CD4-positive, alpha-beta memory T cell (primary cell): ENCODE data around the gene MROH9. TPM values are rescaled to one million over a fixed set of nuclear protein-coding genes. Genes with fewer than 3 reads are reported as not detected.

Source experiments
- CTCF ChIA-PET: fragments of 350-600 bp; sonication (Branson Sonifier 250); formaldehyde crosslinking; loops from one replicate; lab custom pipeline; 2021; ENCODE audit warnings: inconsistent platforms; ENCODE audit not compliant: partially characterized antibody; lab: Charles Lee
- POLR2A ChIA-PET: fragments of 350-600 bp; sonication (Branson Sonifier 250); formaldehyde crosslinking; loops from one replicate; lab custom pipeline; 2021; ENCODE audit not compliant: partially characterized antibody; lab: Charles Lee
- DNase-seq, 5 donors: peaks; one replicate each; pipeline versions ENCODE4 v3.0.0 to v3.0.0-alpha.2; 2020 to 2022; ENCODE audit warnings: mixed read lengths in 1 of 5
- H3K27ac ChIP-seq: one replicate; pipeline ENCODE4 v1.7.0; 2013; ENCODE audit warnings: low read depth, low read length
- H3K27me3 ChIP-seq: 2 replicates; pipeline ENCODE4 v1.7.0; 2013; ENCODE audit warnings: mild to moderate bottlenecking, low read length, moderate library complexity; ENCODE audit not compliant: insufficient read depth
- H3K36me3 ChIP-seq: 2 replicates; pipeline ENCODE4 v1.7.0; 2013; ENCODE audit warnings: mild to moderate bottlenecking, low read length, moderate library complexity; ENCODE audit not compliant: insufficient read depth
- H3K4me1 ChIP-seq: 2 replicates; pipeline ENCODE4 v1.7.0; 2013; ENCODE audit warnings: mild to moderate bottlenecking, low read length, moderate library complexity; ENCODE audit not compliant: insufficient read depth
- H3K4me3 ChIP-seq, 2 donors: one replicate each; pipeline ENCODE4 v1.7.0; 2013; ENCODE audit warnings: low read length in 2 of 2, mild to moderate bottlenecking in 1 of 2
- H3K9me3 ChIP-seq, 2 donors: one replicate each; pipeline ENCODE4 v1.7.0; 2013; ENCODE audit warnings: low read length in 2 of 2, control low read depth in 1 of 2; ENCODE audit not compliant: control insufficient read depth in 1 of 2
- H3K27ac Mint-ChIP-seq, 7 donors: one replicate each; pipeline ENCODE4 v1.8.0; 2020 to 2021; ENCODE audit warnings: mixed read lengths in 7 of 7, mild to moderate bottlenecking in 6 of 7, inconsistent platforms in 3 of 7, moderate library complexity in 3 of 7
- H3K27me3 Mint-ChIP-seq, 2 donors: one replicate each; pipeline ENCODE4 v1.8.0; 2020 to 2021; ENCODE audit warnings: mixed read lengths in 2 of 2
- H3K36me3 Mint-ChIP-seq, 2 donors: one replicate each; pipeline ENCODE4 v1.8.0; 2020 to 2021; ENCODE audit warnings: mixed read lengths in 2 of 2, inconsistent platforms in 1 of 2, mild to moderate bottlenecking in 1 of 2
- H3K4me1 Mint-ChIP-seq, 4 donors: one replicate each; pipeline ENCODE4 v1.8.0; 2020 to 2021; ENCODE audit warnings: mixed read lengths in 4 of 4, mild to moderate bottlenecking in 1 of 4
- H3K4me3 Mint-ChIP-seq, 8 donors: one replicate each; pipeline ENCODE4 v1.8.0; 2020 to 2021; ENCODE audit warnings: mixed read lengths in 8 of 8, mild to moderate bottlenecking in 7 of 8, moderate library complexity in 6 of 8, inconsistent platforms in 3 of 8
- H3K9me3 Mint-ChIP-seq, 8 donors: one replicate each; pipeline ENCODE4 v1.8.0; 2020 to 2021; ENCODE audit warnings: mixed read lengths in 8 of 8, mild to moderate bottlenecking in 5 of 8, inconsistent platforms in 3 of 8, moderate library complexity in 1 of 8
- intact Hi-C: fragments of 100-400 bp; cut with micrococcal nuclease; formaldehyde crosslinking; loops from one replicate; pipeline ENCODE4 v1.15.1; 2023
- polyA plus RNA-seq, 2 donors: library from polyadenylated mRNA; unstranded; fragments of 300-500 nt; fragmentation: Illumina TruSeq; gene quantifications; one replicate each; pipeline ENCODE4 v1.2.3, GENCODE V29; 2021
- total RNA-seq, 2 experiments: library from RNA; stranded (reverse); gene quantifications; one replicate each; pipeline ENCODE4 v1.2.3, GENCODE V29; 2021

MROH9 gene
- total RNA-seq (not detected), polyA plus RNA-seq (not detected)

DNA sequence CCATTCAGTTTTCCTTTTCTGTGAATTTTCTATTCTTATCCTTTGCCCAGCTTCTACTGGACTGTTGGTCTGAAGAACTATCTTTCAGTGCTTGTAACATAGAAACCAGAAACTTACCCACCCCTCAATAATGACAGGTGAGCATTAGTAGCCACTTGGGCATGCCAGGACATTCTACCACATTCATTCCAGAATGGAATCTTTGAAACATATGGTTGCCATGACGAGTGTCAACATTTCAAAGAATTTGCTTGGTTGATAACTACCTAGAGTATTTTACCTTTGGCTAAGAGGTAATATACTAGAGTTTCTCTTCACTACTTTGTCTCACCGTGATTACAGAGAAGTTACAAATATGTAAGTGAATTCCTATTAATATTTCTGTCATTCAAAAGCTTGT is at the start of gene MROH9:
TSS of gene MROH9 (plus strand) at position 304 of the 400 bp plus-strand sequence. CDS start 10,023 bp downstream, outside the sequence.
- ChIA-PET CTCF (interaction anchor here (0.7 kb wide), 1 partner anchor 440 kb away, joined by 3 read pairs; no protein-coding TSS in a partner anchor), POLR2A (no interaction called here)
- Histone ChIP-seq H3K27ac (no peak within 1 kb of the TSS), H3K9me3 (no peaks in the 10 kb centered on the region), H3K4me1 (no peaks in the 10 kb centered on the region), H3K4me3 (no peak within 1 kb of the TSS), H3K36me3 (no peaks in the 10 kb centered on the region), H3K27me3 (no peaks in the 10 kb centered on the region)
- H3K27ac Mint-ChIP-seq: no peak within 1 kb of the TSS
- intact Hi-C loops: no loop called here
- no peak for DNase-seq
- peaks cover 0 to 4% (median 0%) of the 10 kb centered on the region in 8 donors for H3K9me3 Mint-ChIP-seq
- H3K27me3 Mint-ChIP-seq: peaks cover 2 to 10% of the 10 kb centered on the region in 2 donors
- H3K4me3 Mint-ChIP-seq: no peak within 1 kb of the TSS
- H3K36me3 Mint-ChIP-seq: no peaks in the 10 kb centered on the region
- H3K4me1 Mint-ChIP-seq: no peaks in the 10 kb centered on the region

GRCh38 chr1:170885551-170885950 is 49.8 kb upstream of the MROH9 start:
- no peak overlapping the region for H3K4me3 ChIP-seq
- no peak overlapping the region for H3K27ac ChIP-seq
- no peaks in the 10 kb centered on the region for H3K4me1 ChIP-seq
- ChIA-PET POLR2A (no interaction called here), CTCF (interaction anchor here (1.1 kb wide), 1 partner anchor 44 kb away, joined by 4 read pairs; no protein-coding TSS in a partner anchor)
- H3K27me3 ChIP-seq: no peaks in the 10 kb centered on the region
- intact Hi-C loops: no loop called here
- Mint-ChIP-seq H3K4me1 (no peaks in the 10 kb centered on the region), H3K36me3 (no peaks in the 10 kb centered on the region), H3K27me3 (peaks cover under 1 to 6% of the 10 kb centered on the region in 2 donors), H3K4me3 (no peak overlapping the region), H3K9me3 (peaks cover 0 to 6% (median 0%) of the 10 kb centered on the region in 8 donors), H3K27ac (no peak overlapping the region)
- H3K9me3 ChIP-seq: no peaks in the 10 kb centered on the region
- H3K36me3 ChIP-seq: no peaks in the 10 kb centered on the region
- DNase-seq: no peak

GRCh38 chr1:170886460-170886859 is 48.9 kb upstream of the MROH9 start:
- H3K4me3 Mint-ChIP-seq: no peak overlapping the region
- DNase-seq: no peak
- CTCF ChIA-PET: interaction anchor here (1.1 kb wide), 1 partner anchor 43 kb away, joined by 4 read pairs; no protein-coding TSS in a partner anchor
- Histone ChIP-seq H3K4me3 (no peak overlapping the region), H3K27ac (no peak overlapping the region), H3K36me3 (no peaks in the 10 kb centered on the region), H3K9me3 (no peaks in the 10 kb centered on the region), H3K4me1 (no peaks in the 10 kb centered on the region), H3K27me3 (no peaks in the 10 kb centered on the region)
- H3K27me3 Mint-ChIP-seq: peaks cover 2 to 6% of the 10 kb centered on the region in 2 donors
- H3K9me3 Mint-ChIP-seq: peaks cover 0 to 6% (median 0%) of the 10 kb centered on the region in 8 donors
- intact Hi-C loops: no loop called here
- POLR2A ChIA-PET: no interaction called here
- no peaks in the 10 kb centered on the region for H3K4me1 Mint-ChIP-seq
- H3K36me3 Mint-ChIP-seq: no peaks in the 10 kb centered on the region
- no peak overlapping the region for H3K27ac Mint-ChIP-seq

DNA sequence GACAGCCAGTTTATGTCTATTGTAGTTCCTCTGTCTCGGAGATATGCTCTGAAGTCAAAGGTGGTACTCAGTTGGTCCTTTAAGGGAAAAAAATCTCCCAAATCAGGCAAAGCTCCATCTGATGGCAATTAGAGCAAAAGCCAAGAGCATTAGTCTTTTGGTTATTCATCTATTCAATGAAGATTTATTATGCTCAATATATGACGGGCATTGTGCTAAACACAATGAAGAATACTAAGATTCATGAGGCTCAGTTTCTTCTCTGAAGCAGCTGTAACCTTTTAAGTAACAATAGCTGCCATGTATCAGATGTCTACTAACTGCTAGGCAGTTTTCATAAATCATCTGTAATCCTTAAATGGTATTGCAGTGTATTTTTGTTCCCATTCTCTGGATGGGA is 47.6 kb upstream of the MROH9 start:
- no peaks in the 10 kb centered on the region for H3K4me1 Mint-ChIP-seq
- no peak overlapping the region for H3K27ac ChIP-seq
- no peak overlapping the region for H3K4me3 Mint-ChIP-seq
- intact Hi-C loops: no loop called here
- ChIA-PET CTCF (no interaction called here), POLR2A (no interaction called here)
- H3K4me1 ChIP-seq: no peaks in the 10 kb centered on the region
- no peak for DNase-seq
- H3K4me3 ChIP-seq: no peak overlapping the region
- H3K36me3 ChIP-seq: no peaks in the 10 kb centered on the region
- H3K9me3 Mint-ChIP-seq: peaks cover 0 to 6% (median 0%) of the 10 kb centered on the region in 8 donors
- H3K36me3 Mint-ChIP-seq: no peaks in the 10 kb centered on the region
- no peaks in the 10 kb centered on the region for H3K9me3 ChIP-seq
- peaks cover 2 to 4% of the 10 kb centered on the region in 2 donors for H3K27me3 Mint-ChIP-seq
- no peak overlapping the region for H3K27ac Mint-ChIP-seq
- no peaks in the 10 kb centered on the region for H3K27me3 ChIP-seq

DNA sequence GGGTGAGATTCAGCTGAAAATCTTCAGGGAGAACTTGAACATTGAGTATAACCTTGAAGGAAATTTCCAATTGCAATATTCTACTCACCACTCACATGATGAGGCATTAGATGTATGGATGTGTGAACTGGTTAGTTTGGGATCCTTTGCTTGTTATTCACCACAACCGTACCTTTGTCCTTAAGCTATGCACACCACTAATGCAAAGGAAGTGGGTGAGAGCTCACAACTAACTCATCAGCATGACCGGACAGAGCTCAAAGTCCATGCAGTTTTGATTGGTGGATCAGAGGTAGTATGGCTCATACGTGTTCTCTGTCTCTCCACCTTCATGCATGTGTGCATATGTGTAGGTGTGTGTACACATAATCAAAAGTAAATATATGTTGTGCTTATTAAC is 43.5 kb upstream of the MROH9 start:
- Histone ChIP-seq H3K4me1 (no peaks in the 10 kb centered on the region), H3K4me3 (no peak overlapping the region), H3K9me3 (no peaks in the 10 kb centered on the region), H3K27me3 (peaks cover 3% of the 10 kb centered on the region), H3K27ac (no peak overlapping the region), H3K36me3 (no peaks in the 10 kb centered on the region)
- Mint-ChIP-seq H3K4me3 (no peak overlapping the region), H3K27me3 (peaks cover 5 to 10% of the 10 kb centered on the region in 2 donors), H3K9me3 (peaks cover 0 to 2% (median 0%) of the 10 kb centered on the region in 8 donors), H3K4me1 (no peaks in the 10 kb centered on the region), H3K36me3 (no peaks in the 10 kb centered on the region), H3K27ac (no peak overlapping the region)
- ChIA-PET POLR2A (no interaction called here), CTCF (no interaction called here)
- no peak for DNase-seq
- intact Hi-C loops: no loop called here

DNA sequence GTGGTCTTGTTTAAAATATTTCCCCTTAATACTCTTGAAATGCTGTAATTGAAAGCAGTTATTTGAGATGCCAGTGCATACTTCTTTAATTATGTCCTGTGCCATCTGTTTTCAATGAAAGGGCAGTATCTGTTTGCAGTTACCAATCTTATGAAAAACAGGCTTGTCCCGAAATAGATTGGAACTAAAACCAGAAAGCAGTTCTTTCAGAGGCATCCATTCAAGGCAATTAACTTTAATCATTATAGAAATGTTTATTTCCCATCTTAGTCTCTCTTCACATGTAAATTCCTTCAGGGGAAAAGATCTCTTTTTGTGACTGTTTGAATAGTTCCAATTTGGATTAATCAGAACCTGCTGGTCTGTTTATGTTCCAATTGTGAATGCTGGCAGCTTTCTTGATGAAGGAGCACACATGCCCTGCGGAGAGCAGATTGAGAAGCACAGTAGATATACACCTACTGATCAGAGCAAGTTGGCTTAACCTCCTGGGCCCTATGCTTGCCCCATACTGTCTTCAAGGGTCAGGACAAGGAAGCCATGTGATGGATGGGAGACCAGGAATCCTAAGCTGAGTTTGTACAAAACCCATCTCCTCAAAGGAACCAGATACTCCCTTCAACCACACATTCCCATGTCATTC is 41.6 kb upstream of the MROH9 start:
- no peak overlapping the region for H3K27ac ChIP-seq
- H3K36me3 Mint-ChIP-seq: no peaks in the 10 kb centered on the region
- intact Hi-C loops: no loop called here
- H3K4me3 ChIP-seq: no peak overlapping the region
- no peaks in the 10 kb centered on the region for H3K9me3 ChIP-seq
- POLR2A ChIA-PET: no interaction called here
- no peak overlapping the region for H3K27ac Mint-ChIP-seq
- peaks cover 3% of the 10 kb centered on the region for H3K27me3 ChIP-seq
- no peak for DNase-seq
- peaks cover 0 to 2% (median 0%) of the 10 kb centered on the region in 8 donors for H3K9me3 Mint-ChIP-seq
- no peaks in the 10 kb centered on the region for H3K4me1 Mint-ChIP-seq
- no peak overlapping the region for H3K4me3 Mint-ChIP-seq
- H3K27me3 Mint-ChIP-seq: peaks cover 9 to 16% of the 10 kb centered on the region in 2 donors
- CTCF ChIA-PET: no interaction called here
- no peaks in the 10 kb centered on the region for H3K36me3 ChIP-seq
- H3K4me1 ChIP-seq: no peaks in the 10 kb centered on the region

GRCh38 chr1:170903961-170904360 is 31.4 kb upstream of the MROH9 start:
- POLR2A ChIA-PET: no interaction called here
- Histone ChIP-seq H3K4me1 (no peaks in the 10 kb centered on the region), H3K27me3 (no peaks in the 10 kb centered on the region), H3K27ac (no peak overlapping the region), H3K36me3 (no peaks in the 10 kb centered on the region), H3K9me3 (no peaks in the 10 kb centered on the region), H3K4me3 (no peak overlapping the region)
- CTCF ChIA-PET: interaction anchor here (0.9 kb wide), 1 partner anchor 13 kb away, joined by 3 read pairs; no protein-coding TSS in a partner anchor
- Mint-ChIP-seq H3K9me3 (peaks cover 0 to 2% (median 0%) of the 10 kb centered on the region in 8 donors), H3K27ac (no peak overlapping the region), H3K4me3 (no peak overlapping the region), H3K27me3 (peaks cover 0 to 2% of the 10 kb centered on the region in 2 donors), H3K4me1 (no peaks in the 10 kb centered on the region), H3K36me3 (no peaks in the 10 kb centered on the region)
- no peak for DNase-seq
- intact Hi-C loops: no loop called here
